ENCODE results near the gene ACP7.

The ACP7 gene

GRCh38 chr19:39097299-39097698, 13.1 kb downstream of the ACP7 start:
- no peaks in the 10 kb centered on the region for H3K27me3 ChIP-seq (replicated peaks; ENCODE audit: control insufficient read depth, insufficient read depth, low read length)
- no peak for DNase-seq (ENCODE audit: extremely low read depth, insufficient read length)
- no peaks in the 10 kb centered on the region for H3K36me3 ChIP-seq (ENCODE audit: control insufficient read depth, insufficient read depth, low read length)
- TF ChIP-seq CTCF (IDR thresholded peaks at IDR 0.05; ENCODE audit: insufficient read depth, low read length, poor library complexity, severe bottlenecking), result no peak
- no peak overlapping the region for H3K4me3 ChIP-seq (replicated peaks; ENCODE audit: low read depth, low read length)

GRCh38 chr19:39097721-39098120, 13.6 kb downstream of the ACP7 start:
- TF ChIP-seq CTCF (IDR thresholded peaks at IDR 0.05; ENCODE audit: insufficient read depth, low read length, poor library complexity, severe bottlenecking), result no peak

DNA sequence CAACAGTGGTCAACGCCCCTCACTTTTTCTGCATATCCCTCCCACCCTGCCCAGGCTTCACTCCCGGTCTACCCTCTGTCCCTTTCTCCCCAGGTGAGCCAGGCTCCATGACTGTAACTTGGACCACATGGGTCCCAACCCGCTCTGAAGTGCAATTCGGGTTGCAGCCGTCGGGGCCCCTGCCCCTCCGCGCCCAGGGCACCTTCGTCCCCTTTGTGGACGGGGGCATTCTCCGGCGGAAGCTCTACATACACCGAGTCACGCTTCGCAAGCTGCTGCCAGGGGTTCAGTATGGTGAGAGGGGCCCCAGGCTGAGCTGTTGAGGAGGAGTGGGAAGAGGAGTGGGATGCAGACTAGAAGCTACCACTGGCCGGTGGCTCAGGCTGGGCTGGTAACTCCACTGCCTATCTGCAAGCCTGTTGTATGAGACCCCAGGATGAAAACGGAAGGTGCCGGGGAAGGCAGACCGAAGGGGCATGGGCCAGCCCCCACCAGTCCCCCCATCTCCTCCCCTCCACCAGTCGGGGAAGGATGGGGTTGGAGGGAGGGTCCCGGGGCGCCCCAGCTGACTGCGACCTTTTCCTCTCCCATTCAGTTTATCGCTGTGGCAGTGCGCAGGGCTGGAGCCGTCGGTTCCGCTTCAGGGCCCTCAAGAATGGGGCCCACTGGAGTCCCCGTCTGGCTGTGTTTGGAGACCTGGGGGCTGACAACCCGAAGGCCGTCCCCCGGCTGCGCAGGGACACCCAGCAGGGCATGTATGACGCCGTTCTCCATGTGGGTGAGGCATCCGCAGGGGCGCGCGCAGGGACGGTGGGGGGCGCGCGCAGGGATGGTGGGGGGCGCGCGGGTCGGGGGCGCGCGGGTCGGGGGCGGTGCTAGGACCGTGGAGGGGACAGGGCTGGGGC, 14.4 kb downstream of the ACP7 start:
- H3K4me3 ChIP-seq (replicated peaks; ENCODE audit: low read depth, low read length), result no peak overlapping the region
- H3K27me3 ChIP-seq (replicated peaks; ENCODE audit: control insufficient read depth, insufficient read depth, low read length), result no peaks in the 10 kb centered on the region
- H3K36me3 ChIP-seq (ENCODE audit: control insufficient read depth, insufficient read depth, low read length), result no peaks in the 10 kb centered on the region
- no peak for TF ChIP-seq CTCF (IDR thresholded peaks at IDR 0.05; ENCODE audit: insufficient read depth, low read length, poor library complexity, severe bottlenecking)
- no peak for DNase-seq (ENCODE audit: extremely low read depth, insufficient read length)

More at GRCh38 chr19:39097721-39098120, 13.6 kb downstream of the ACP7 start:
- DNase-seq (ENCODE audit: extremely low read depth, insufficient read length), result no peak
- no peak overlapping the region for H3K4me3 ChIP-seq (replicated peaks; ENCODE audit: low read depth, low read length)
- no peaks in the 10 kb centered on the region for H3K27me3 ChIP-seq (replicated peaks; ENCODE audit: control insufficient read depth, insufficient read depth, low read length)
- no peaks in the 10 kb centered on the region for H3K36me3 ChIP-seq (ENCODE audit: control insufficient read depth, insufficient read depth, low read length)

DNA sequence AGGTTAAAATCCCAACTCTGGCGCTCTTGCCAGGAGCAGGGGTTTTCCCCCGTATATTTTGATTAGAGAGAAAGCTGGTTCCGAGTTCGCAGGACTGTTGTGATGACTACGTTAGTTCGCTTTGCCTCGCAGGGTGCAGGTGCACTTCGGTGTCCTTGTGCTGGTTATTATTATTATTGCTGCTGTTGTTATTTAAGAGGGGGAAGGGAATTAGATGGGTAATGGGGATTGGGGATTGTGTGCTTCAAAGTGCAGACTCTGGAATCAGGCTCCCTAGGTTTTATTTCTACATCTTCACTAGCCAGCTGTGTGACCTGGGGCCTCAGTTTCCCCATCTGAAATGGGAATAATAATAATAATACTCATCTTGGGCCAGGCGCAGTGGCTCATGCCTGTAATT, 15.2 kb downstream of the ACP7 start:
- Histone ChIP-seq H3K4me3 (replicated peaks; ENCODE audit: low read depth, low read length) (no peak overlapping the region), H3K27me3 (replicated peaks; ENCODE audit: control insufficient read depth, insufficient read depth, low read length) (no peaks in the 10 kb centered on the region), H3K36me3 (ENCODE audit: control insufficient read depth, insufficient read depth, low read length) (no peaks in the 10 kb centered on the region)
- no peak for TF ChIP-seq CTCF (IDR thresholded peaks at IDR 0.05; ENCODE audit: insufficient read depth, low read length, poor library complexity, severe bottlenecking)
- no peak for DNase-seq (ENCODE audit: extremely low read depth, insufficient read length)

DNA sequence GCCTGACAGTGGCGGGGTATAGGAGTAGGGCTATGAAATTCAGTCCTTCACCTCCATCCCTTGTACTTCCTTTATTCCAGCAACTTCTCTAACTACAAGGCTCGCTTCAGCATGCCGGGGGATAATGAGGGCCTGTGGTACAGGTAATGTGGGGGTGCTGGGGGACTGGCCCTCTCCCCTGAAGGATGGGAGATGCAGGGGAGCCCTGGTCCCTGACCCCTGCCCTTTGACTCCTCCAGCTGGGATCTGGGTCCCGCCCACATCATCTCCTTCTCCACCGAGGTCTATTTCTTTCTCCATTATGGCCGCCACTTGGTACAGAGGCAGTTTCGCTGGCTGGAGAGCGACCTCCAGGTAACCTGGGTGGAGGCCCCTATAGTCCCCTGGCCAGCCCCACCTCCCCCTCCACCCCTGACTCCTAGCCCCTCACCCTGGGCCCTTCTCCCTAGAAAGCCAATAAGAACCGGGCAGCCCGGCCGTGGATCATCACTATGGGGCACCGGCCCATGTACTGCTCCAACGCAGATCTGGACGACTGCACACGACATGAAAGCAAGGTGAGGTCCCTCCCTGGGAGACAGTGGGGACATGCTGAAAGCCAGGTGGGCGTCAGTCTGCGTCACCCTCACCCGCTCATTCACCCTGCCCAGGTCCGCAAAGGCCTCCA, 16.5 kb downstream of the ACP7 start:
- no peak for DNase-seq (ENCODE audit: extremely low read depth, insufficient read length)
- Histone ChIP-seq H3K36me3 (ENCODE audit: control insufficient read depth, insufficient read depth, low read length) (no peaks in the 10 kb centered on the region), H3K27me3 (replicated peaks; ENCODE audit: control insufficient read depth, insufficient read depth, low read length) (no peaks in the 10 kb centered on the region), H3K4me3 (replicated peaks; ENCODE audit: low read depth, low read length) (no peak overlapping the region)
- TF ChIP-seq CTCF (IDR thresholded peaks at IDR 0.05; ENCODE audit: insufficient read depth, low read length, poor library complexity, severe bottlenecking), result no peak

Measured in GM06990 (cell line).